Measurements from ENCODE around the gene C15orf62. TPM values are rescaled to one million over a fixed set of nuclear protein-coding genes. Genes with fewer than 3 reads are reported as not detected.

The C15orf62 gene
- total RNA-seq, 1 donor from 2014 or later, result 0.63 TPM

GRCh38 chr15:40776537-40777141 lies 6.9 kb downstream of the C15orf62 start:
- DNase-seq (ENCODE audit: low read depth), result no peak
- no peak for TF ChIP-seq CTCF (conservative IDR thresholded peaks at IDR 0.05; ENCODE audit: low read depth, low read length)
- no peak overlapping the region for H3K4me3 ChIP-seq (ENCODE audit: low read depth, low read length)

DNA sequence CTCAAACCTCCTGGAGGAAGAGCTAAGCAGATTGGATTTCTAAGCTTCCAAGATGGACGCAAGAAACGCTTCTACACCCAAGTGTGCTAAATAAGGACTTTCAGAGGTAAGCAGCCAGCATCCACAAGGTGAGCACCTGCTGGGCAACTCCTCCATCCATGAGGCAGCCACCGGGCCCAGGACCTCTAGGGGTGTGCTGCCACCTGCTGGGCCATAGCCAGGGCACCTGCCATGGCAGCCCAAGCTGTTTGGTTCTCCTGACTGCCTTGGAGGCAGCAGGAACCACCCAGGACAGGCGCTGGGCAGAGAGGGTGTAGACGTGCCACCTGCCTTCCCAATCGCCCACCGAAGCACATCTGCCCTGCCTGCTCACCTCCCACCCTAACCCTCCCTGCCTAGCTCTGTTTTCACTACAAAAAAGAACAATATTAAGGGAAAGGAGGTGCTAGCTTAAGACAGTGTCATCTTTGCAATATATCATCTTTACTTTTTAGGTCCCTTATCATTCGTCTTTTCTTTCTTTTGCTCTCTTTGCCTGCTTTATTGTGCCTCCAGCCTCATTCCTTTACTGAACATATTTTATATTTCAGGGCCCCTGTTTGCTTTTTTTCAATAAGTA lies 12.9 kb downstream of the C15orf62 start:
- H3K4me3 ChIP-seq (ENCODE audit: low read depth, low read length), result no peak overlapping the region
- peak; percentile 85 for TF ChIP-seq CTCF (conservative IDR thresholded peaks at IDR 0.05; ENCODE audit: low read depth, low read length)
- no peak for DNase-seq (ENCODE audit: low read depth)

- H3K4me3 ChIP-seq (ENCODE audit: low read depth, low read length), result no peak overlapping the region
- no peak for DNase-seq (ENCODE audit: low read depth)
- peak; percentile 37 for TF ChIP-seq CTCF (conservative IDR thresholded peaks at IDR 0.05; ENCODE audit: low read depth, low read length)
Observed at GRCh38 chr15:40785164-40785563, 15.4 kb downstream of the C15orf62 start.

DNA sequence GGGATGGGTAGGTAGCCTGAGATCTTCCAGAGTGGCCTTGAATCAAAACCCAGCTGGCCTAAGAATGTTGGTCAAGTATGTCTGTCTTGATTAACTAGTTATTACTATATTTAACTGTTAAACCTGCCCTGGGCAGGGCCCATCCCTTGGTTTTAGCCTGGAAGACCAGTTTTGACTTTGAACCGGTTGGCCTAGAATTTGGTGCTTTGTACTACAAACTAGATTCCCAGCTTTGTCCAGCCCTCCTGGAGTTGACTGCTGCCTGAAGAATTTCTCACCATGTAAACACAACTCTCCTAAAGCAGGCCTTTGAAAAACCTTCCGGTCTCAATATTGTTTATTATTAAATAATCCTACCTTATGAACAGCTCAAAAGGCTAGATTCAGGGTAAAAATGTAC lies 16.0 kb downstream of the C15orf62 start:
- H3K4me3 ChIP-seq (ENCODE audit: low read depth, low read length), result no peak overlapping the region
- DNase-seq (ENCODE audit: low read depth), result no peak
- TF ChIP-seq CTCF (conservative IDR thresholded peaks at IDR 0.05; ENCODE audit: low read depth, low read length), result no peak

GRCh38 chr15:40787344-40787841 lies 17.6 kb downstream of the C15orf62 start:
- no peak overlapping the region for H3K4me3 ChIP-seq (ENCODE audit: low read depth, low read length)
- no peak for TF ChIP-seq CTCF (conservative IDR thresholded peaks at IDR 0.05; ENCODE audit: low read depth, low read length)
- peak; percentile 91 for DNase-seq (ENCODE audit: low read depth)

- H3K4me3 ChIP-seq (ENCODE audit: low read depth, low read length), result no peak overlapping the region
- TF ChIP-seq CTCF (conservative IDR thresholded peaks at IDR 0.05; ENCODE audit: low read depth, low read length), result no peak
- no peak for DNase-seq (ENCODE audit: low read depth)
Observed at GRCh38 chr15:40787991-40788390, 18.2 kb downstream of the C15orf62 start.

GRCh38 chr15:40789119-40789518 lies 19.3 kb downstream of the C15orf62 start:
- no peak overlapping the region for H3K4me3 ChIP-seq (ENCODE audit: low read depth, low read length)
- DNase-seq (ENCODE audit: low read depth), result no peak

More at GRCh38 chr15:40789119-40789518, 19.3 kb downstream of the C15orf62 start:
- no peak for TF ChIP-seq CTCF (conservative IDR thresholded peaks at IDR 0.05; ENCODE audit: low read depth, low read length)
